Stomach (tissue), 9 donors: ENCODE results near the gene PUS1. TPM values are rescaled to one million over a fixed set of nuclear protein-coding genes. Genes with fewer than 3 reads are reported as not detected.
A peak's percentile ranks its signal among the peaks of the same experiment; 100 is the strongest.

Experiments used
- DNase-seq, 2 donors: peaks; one replicate each; pipeline versions ENCODE4 v3.0.0 to v3.0.0-alpha.2; 2013 to 2019
- H3K27ac ChIP-seq, 5 donors: fragments of 200-600 bp in 4 of 5; sonication (generic) in 4 of 5; one replicate each; pipeline ENCODE4 v1.5.1; 2013 to 2019; ENCODE audit warnings: mild to moderate bottlenecking in 1 of 5, moderate library complexity in 1 of 5
- H3K27me3 ChIP-seq, 3 donors: fragments of 200-600 bp; sonication (generic); one replicate each; pipeline ENCODE4 v1.5.1; 2017 to 2019; ENCODE audit warnings: mixed run types in 1 of 3
- H3K36me3 ChIP-seq, 4 donors: fragments of 200-600 bp; sonication (generic); 1 replicate in 3 of 4; 2 replicates in 1 of 4; pipeline ENCODE4 v1.5.1; 2016 to 2019
- H3K4me1 ChIP-seq, 4 donors: fragments of 200-600 bp; sonication (generic); one replicate each; pipeline ENCODE4 v1.5.1; 2016 to 2019
- H3K4me3 ChIP-seq, 4 donors: fragments of 200-600 bp; sonication (generic) in 3 of 4; one replicate each; pipeline ENCODE4 v1.5.1; 2016 to 2019; ENCODE audit warnings: mild to moderate bottlenecking in 1 of 4
- H3K9me3 ChIP-seq, 4 donors: fragments of 200-600 bp; sonication (generic); one replicate each; pipeline ENCODE4 v1.5.1; 2016 to 2019
- EP300 ChIP-seq: sonication (generic); formaldehyde crosslinking; IDR thresholded peaks from one replicate; pipeline ENCODE4 v1.6.1; 2017; ENCODE audit warnings: antibody characterized with exemption
- POLR2A ChIP-seq, 4 donors: fragments of 450-650 bp; IDR thresholded peaks; one replicate each; pipeline ENCODE4 v1.6.1; 2016; ENCODE audit warnings: antibody characterized with exemption in 4 of 4, control low read depth in 2 of 4, mild to moderate bottlenecking in 1 of 4, moderate library complexity in 1 of 4
- POLR2AphosphoS5 ChIP-seq, 3 donors: sonication (generic); formaldehyde crosslinking; IDR thresholded peaks; one replicate each; pipeline ENCODE4 v1.6.1; 2016; ENCODE audit warnings: antibody characterized with exemption in 3 of 3
- WGBS, 5 donors: extraction: QIAGEN DNeasy Blood & Tissue Kit in 3 of 5; methylation state at CpG; one replicate each; pipeline versions ENCODE4 v1.1.5 to v1.1.7; 2013 to 2018; 5-methylcytosine and 5-hydroxymethylcytosine counted together
- intact Hi-C: fragments of 100-400 bp; cut with DNase I; formaldehyde crosslinking; loops from one replicate; pipeline ENCODE4 v1.15.1; 2023; ENCODE audit warnings: low total_unique reads
- polyA plus RNA-seq, 3 donors: library from polyadenylated mRNA; stranded (reverse); fragments of 200-250 nt; gene quantifications; one replicate each; pipeline ENCODE4 v1.2.3, GENCODE V29; 2013
- total RNA-seq, 5 donors: library from RNA; depleted of rRNA; stranded (reverse); fragments of >200 nt; gene quantifications; one replicate each; pipeline versions ENCODE4 v1.1.0 to v1.2.3, GENCODE V29; 2014 to 2016
- TF ChIP-seq, protein P1 (sequence below), 7 experiments: fragments of 450-650 bp in 4 of 7; fragments of 200-600 bp in 3 of 7; sonication (generic) in 3 of 7; IDR thresholded peaks; one replicate each; pipeline ENCODE4 v1.5.1; 2016 to 2019; ENCODE audit warnings: antibody characterized with exemption in 7 of 7, control low read depth in 2 of 7, mild to moderate bottlenecking in 1 of 7
- donor health status: healthy with polysubstance abuse.
- donor health status: Bipolar disorder and iron deficiency.
- donor health status: healthy.

The PUS1 gene
- total and polyA plus RNA-seq, 8 donors, result 3.1 to 26.3 (median 12.5) TPM

- Histone ChIP-seq H3K27ac (no peak overlapping the region), H3K9me3 (no peaks in the 10 kb centered on the region), H3K4me1 (peaks cover 9 to 20% (median 14%) of the 10 kb centered on the region in 4 donors), H3K36me3 (peaks cover 84 to 95% (median 95%) of the 10 kb centered on the region in 4 donors), H3K27me3 (no peaks in the 10 kb centered on the region), H3K4me3 (no peak overlapping the region)
- TF ChIP-seq, protein P1, sequence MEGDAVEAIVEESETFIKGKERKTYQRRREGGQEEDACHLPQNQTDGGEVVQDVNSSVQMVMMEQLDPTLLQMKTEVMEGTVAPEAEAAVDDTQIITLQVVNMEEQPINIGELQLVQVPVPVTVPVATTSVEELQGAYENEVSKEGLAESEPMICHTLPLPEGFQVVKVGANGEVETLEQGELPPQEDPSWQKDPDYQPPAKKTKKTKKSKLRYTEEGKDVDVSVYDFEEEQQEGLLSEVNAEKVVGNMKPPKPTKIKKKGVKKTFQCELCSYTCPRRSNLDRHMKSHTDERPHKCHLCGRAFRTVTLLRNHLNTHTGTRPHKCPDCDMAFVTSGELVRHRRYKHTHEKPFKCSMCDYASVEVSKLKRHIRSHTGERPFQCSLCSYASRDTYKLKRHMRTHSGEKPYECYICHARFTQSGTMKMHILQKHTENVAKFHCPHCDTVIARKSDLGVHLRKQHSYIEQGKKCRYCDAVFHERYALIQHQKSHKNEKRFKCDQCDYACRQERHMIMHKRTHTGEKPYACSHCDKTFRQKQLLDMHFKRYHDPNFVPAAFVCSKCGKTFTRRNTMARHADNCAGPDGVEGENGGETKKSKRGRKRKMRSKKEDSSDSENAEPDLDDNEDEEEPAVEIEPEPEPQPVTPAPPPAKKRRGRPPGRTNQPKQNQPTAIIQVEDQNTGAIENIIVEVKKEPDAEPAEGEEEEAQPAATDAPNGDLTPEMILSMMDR (IDR thresholded peaks at IDR 0.05), result no peak
- no peak for TF ChIP-seq POLR2A (IDR thresholded peaks at IDR 0.05)
- no peak for TF ChIP-seq POLR2AphosphoS5 (IDR thresholded peaks at IDR 0.05)
- TF ChIP-seq EP300, result no peak
- intact Hi-C loops, result no loop called here
- WGBS, 5 donors, result 91 to 94% (median 93%) methylated on average over 13 to 14 of the region's 14 CpGs
- DNase-seq, result no peak
These were observed 14.8 kb upstream of the PUS1 start for GRCh38 chr12:131914179-131914702.

- TF ChIP-seq POLR2AphosphoS5 (IDR thresholded peaks at IDR 0.05) (no peak), EP300 (no peak), POLR2A (IDR thresholded peaks at IDR 0.05) (no peak)
- TF ChIP-seq, protein P1 (IDR thresholded peaks at IDR 0.05), result no peak
- Histone ChIP-seq H3K27me3 (no peaks in the 10 kb centered on the region), H3K36me3 (peaks cover 84 to 95% (median 95%) of the 10 kb centered on the region in 4 donors), H3K27ac (no peak overlapping the region), H3K4me1 (peaks cover 9 to 20% (median 14%) of the 10 kb centered on the region in 4 donors), H3K4me3 (no peak overlapping the region), H3K9me3 (no peaks in the 10 kb centered on the region)
- WGBS, 5 donors, result 89 to 96% (median 94%) methylated on average over 11 to 20 of the region's 20 CpGs
- intact Hi-C loops, result no loop called here
- DNase-seq, result no peak
These were observed 13.9 kb upstream of the PUS1 start for GRCh38 chr12:131915000-131915689.

DNA sequence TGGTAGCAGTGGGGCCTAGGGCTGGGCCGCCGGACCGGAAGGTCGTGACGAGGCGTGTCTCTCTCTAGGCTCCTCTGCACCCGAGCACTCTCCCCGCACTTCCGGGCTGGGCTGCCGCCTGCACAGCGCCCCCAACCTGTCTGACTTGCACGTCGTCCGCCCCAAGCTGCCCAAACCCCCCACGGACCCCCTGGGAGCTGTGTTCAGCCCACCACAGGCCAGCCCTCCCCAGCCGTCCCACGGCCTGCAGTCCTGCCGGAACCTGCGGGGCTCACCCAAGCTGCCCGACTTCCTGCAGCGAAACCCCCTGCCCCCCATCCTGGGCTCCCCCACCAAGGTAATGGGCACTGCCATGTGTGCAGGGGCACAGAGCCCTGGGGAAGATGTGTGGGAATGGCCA, 13.3 kb upstream of the PUS1 start:
- no peak overlapping the region for H3K27ac ChIP-seq
- H3K9me3 ChIP-seq, result no peaks in the 10 kb centered on the region
- H3K4me3 ChIP-seq, result no peak overlapping the region
- peaks cover 84 to 95% (median 95%) of the 10 kb centered on the region in 4 donors for H3K36me3 ChIP-seq
- 93 to 98% (median 95%) methylated on average over 11 to 21 of the region's 21 CpGs for WGBS, 5 donors
- H3K4me1 ChIP-seq, result peaks cover 9 to 20% (median 14%) of the 10 kb centered on the region in 4 donors
- TF ChIP-seq POLR2A (IDR thresholded peaks at IDR 0.05) (no peak), POLR2AphosphoS5 (IDR thresholded peaks at IDR 0.05) (no peak), EP300 (no peak)
- TF ChIP-seq, protein P1 (IDR thresholded peaks at IDR 0.05), result no peak
- no peaks in the 10 kb centered on the region for H3K27me3 ChIP-seq
- no peak for DNase-seq
- intact Hi-C loops, result no loop called here

- Histone ChIP-seq H3K4me1 (peaks cover 9 to 17% (median 14%) of the 10 kb centered on the region in 4 donors), H3K4me3 (no peak overlapping the region), H3K27me3 (no peaks in the 10 kb centered on the region), H3K36me3 (peaks cover 84 to 95% (median 95%) of the 10 kb centered on the region in 4 donors), H3K27ac (peak overlapping the region in 1 of 5 donors; percentile 34), H3K9me3 (no peaks in the 10 kb centered on the region)
- intact Hi-C loops, result no loop called here
- DNase-seq, result no peak
- WGBS, 5 donors, result 88 to 92% (median 91%) methylated on average over 14 to 36 of the region's 36 CpGs
- TF ChIP-seq POLR2AphosphoS5 (IDR thresholded peaks at IDR 0.05) (no peak), POLR2A (IDR thresholded peaks at IDR 0.05) (no peak), EP300 (no peak)
- TF ChIP-seq, protein P1 (IDR thresholded peaks at IDR 0.05), result no peak
These were observed 12.6 kb upstream of the PUS1 start for GRCh38 chr12:131916306-131917138.
